Activated naive CD4-positive, alpha-beta T cell treated with Interleukin-2 at 50 U/mL for 16 hours (primary cell): ENCODE results near the gene SYTL3.
"Not testable (repeated sequence)": the region's sequence is repeated elsewhere in the genome, so short reads cannot be mapped to it uniquely, and the experiment has no call there.

Source experiments
- DNase-seq: peaks from one replicate; pipeline ENCODE4 v3.0.0-alpha.2; 2020

The SYTL3 gene, protein sequence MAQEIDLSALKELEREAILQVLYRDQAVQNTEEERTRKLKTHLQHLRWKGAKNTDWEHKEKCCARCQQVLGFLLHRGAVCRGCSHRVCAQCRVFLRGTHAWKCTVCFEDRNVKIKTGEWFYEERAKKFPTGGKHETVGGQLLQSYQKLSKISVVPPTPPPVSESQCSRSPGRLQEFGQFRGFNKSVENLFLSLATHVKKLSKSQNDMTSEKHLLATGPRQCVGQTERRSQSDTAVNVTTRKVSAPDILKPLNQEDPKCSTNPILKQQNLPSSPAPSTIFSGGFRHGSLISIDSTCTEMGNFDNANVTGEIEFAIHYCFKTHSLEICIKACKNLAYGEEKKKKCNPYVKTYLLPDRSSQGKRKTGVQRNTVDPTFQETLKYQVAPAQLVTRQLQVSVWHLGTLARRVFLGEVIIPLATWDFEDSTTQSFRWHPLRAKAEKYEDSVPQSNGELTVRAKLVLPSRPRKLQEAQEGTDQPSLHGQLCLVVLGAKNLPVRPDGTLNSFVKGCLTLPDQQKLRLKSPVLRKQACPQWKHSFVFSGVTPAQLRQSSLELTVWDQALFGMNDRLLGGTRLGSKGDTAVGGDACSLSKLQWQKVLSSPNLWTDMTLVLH

DNA sequence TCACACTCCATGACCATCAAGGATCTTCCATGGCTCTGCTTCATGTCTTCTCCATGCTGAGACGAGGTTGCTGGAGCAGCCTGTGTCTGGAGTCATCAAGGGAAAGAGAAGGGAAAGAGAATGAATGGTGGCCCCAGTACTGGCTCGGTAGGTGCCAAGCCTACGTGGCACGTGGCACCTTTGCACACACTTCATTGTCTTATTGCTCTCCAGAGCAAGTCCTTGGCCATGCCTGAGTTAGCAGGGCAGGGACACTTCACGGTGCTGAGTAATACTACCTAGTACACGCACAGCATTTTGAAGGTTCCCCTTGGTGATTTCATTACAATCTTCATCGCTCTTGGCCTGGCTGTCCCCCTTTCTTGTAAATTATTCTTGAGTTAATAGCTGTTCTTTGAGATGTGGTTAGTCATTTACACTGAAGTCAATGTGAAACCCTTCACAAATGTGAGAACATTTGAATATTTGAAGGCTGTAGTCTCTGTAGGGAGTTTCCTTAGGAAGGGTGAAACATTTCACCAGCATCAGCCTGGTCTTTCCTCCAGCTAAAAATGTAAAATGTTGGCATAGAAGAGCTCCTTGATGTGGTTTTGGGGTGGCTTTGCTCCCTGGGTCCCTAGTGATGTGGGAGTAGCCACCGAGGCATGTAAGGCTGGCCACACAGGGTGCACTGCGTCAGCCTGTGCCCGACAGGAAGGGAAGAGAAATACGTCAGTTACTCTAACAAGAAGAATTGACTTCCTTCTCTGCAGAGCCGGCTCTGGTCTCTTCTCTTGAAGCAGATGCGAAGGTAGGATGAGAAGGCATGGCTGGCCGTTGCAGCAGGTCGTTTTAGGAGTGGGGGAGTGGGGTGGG is at the start of gene SYTL3:
SYTL3 (plus strand) TSS at position 766 of the 855 bp plus-strand sequence. CDS start 13,215 bp downstream, outside the sequence.
- peak; percentile 85 for DNase-seq

GRCh38 chr6:158603261-158604047 is 46.4 kb upstream of the SYTL3 start:
- DNase-seq, result no peak

DNA sequence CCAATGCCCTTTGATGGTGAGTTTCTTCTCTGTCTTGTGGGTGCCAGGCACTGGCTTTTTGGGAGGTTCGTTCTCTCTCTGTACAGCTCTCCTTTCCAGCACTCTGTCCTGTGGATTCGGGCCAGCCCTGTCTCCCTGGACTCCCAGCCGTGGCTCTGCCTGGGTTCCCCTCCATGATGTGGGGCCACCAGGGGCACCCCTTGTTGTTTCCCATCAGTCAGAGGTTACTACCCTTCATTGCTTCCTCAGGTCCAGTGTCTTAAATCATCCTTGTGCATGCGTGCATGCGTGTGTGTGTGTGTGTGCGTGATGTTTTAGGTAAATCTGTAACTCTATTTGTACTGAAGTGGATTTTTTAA is 45.8 kb upstream of the SYTL3 start:
- DNase-seq, result no peak

- DNase-seq, result peak; percentile 59
These were observed 44.5 kb upstream of the SYTL3 start for GRCh38 chr6:158605266-158605878.

GRCh38 chr6:158606011-158606410 is 43.8 kb upstream of the SYTL3 start:
- not testable (repeated sequence) for DNase-seq

DNA sequence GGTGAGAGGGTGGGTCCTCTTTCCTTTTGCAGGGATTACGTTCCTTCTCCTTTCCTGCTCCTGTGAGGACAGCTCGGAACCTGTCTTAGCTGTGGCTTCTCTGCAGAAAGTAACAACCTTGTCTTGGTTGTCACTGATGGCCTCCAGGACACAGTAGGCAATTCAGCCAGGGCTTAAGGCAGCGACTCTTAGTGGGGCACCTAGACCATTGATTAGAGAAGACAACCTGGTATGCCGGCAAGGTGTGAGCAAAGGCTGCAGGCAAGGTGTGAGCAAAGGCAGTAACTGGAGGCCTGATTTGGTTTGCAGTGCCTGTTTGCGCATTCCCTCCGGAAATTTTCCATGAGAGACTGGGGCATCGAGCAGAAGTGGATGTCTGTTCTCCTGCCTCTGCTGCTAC is 42.9 kb upstream of the SYTL3 start:
- DNase-seq, result no peak

- no peak for DNase-seq
These were observed 42.3 kb upstream of the SYTL3 start for GRCh38 chr6:158607411-158608170.

DNA sequence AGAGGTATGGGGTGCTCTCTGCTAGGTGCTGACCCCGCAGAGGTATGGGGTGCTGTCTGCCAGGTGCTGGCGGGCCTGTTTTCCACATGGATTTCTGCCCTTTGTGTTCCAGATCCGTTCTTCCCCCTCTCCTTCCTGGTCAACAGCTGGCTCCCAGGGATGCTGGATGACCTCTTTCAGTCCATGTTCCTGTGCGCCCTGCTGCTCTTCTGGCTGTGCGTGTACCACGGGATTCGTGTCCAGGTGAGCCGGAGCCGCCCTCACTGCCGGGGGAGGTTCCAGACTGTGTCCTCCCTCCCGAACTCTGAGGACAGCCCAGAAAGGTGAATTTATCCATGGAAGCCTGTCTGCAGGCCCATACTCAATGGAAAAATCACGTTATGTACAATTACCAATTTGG is 41.6 kb upstream of the SYTL3 start:
- DNase-seq, result no peak

DNA sequence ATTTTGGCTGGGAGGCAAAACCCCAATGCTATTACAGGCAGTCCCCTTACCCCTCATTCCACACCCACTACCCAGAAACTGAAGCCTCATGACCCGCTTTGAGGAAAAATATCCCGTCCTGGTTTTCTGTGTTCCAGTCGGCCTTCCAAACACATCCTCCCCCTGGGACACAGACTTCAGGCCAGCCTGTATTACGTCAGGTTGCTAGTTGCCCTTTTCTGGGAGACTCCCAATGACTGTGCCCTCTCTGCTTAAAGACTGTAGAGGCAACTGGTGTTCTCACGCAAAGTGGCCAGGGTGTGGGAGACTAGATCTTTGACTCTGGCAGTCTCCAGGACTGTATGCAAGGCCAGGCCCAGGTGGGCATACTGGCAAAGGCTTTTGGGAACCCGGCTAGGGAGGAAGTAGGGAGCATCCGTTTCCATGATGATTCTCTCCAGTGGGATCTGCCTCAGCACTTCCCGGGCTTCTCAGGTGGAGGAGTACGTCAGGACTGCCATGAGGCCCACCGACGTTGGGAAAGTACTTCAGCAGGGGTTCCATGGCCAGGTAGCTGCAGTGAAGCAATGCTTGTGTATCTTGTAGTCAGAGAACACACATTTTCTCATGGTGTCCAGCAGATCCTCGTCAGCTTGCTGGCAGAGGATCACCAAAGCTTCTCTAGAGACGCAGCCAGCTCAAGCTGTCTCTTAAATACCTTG is 40.2 kb upstream of the SYTL3 start:
- DNase-seq, result no peak

DNA sequence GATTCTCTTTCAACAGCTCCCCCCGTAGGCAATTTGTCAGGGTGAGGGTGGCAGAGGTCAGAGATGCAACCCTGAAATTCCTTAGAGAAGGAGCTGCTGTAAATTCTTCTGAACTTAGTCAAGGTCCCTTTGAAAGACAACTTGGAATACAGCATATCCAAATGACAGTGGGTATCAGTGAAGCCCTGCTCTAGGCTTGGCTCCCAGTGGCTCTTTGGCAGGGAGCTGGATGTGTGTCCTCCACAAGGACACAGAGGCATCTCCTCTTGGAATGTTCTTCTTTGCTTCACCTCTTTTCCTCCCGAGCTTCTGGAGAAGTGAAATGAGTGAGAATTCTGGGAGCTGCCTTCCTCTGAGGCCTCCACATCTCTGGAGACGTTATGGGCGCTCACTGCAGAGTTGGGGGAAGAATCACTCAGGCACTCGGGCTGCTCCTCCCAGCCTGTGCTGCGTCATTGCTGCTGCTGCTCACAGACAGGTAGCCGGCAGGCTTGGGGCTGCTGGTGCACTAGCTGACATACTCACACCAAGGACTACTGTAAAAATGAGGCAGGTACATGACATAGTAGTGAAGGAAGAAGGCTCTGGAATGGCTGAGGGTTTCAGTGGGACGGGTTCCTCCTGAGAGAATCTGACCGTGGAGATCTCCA is 39.4 kb upstream of the SYTL3 start:
- no peak for DNase-seq

GRCh38 chr6:158611039-158611438 is 38.8 kb upstream of the SYTL3 start:
- DNase-seq, result no peak

- DNase-seq, result no peak
These were observed 38.1 kb upstream of the SYTL3 start for GRCh38 chr6:158611541-158612370.

DNA sequence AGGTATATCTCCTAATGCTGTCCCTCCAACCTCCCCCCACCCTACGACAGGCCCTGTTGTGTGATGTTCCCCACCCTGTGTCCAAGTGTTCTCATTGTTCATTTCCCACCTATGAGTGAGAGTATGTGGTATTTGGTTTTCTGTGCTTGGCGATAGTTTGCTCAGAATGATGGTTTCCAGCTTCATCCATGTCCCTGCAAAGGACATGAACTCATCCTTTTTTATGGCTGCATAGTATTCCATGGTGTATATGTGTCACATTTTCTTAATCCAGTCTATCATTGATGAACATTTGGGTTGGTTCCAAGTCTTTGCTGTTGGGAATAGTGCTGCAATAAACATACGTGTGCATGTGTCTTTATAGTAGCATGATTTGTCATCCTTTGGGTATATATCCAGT is 35.2 kb upstream of the SYTL3 start:
- not testable (repeated sequence) for DNase-seq

DNA sequence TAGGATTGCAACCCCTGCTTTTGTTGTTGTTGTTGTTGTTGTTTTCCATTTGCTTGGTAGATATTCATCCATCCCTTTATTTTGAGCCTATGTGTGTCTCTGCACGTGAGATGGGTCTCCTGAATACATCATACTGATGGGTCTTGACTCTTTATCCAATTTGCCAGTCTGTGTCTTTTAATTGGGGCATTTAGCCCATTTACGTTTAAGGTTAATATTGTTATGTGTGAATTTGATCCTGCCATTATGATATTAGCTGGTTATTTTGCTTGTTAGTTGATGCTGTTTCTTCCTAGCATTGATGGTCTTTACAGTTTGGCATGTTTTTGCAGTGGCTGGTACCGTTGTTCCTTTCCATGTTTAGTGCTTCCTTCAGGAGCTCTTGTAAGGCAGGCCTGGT is 31.6 kb upstream of the SYTL3 start:
- not testable (repeated sequence) for DNase-seq

DNA sequence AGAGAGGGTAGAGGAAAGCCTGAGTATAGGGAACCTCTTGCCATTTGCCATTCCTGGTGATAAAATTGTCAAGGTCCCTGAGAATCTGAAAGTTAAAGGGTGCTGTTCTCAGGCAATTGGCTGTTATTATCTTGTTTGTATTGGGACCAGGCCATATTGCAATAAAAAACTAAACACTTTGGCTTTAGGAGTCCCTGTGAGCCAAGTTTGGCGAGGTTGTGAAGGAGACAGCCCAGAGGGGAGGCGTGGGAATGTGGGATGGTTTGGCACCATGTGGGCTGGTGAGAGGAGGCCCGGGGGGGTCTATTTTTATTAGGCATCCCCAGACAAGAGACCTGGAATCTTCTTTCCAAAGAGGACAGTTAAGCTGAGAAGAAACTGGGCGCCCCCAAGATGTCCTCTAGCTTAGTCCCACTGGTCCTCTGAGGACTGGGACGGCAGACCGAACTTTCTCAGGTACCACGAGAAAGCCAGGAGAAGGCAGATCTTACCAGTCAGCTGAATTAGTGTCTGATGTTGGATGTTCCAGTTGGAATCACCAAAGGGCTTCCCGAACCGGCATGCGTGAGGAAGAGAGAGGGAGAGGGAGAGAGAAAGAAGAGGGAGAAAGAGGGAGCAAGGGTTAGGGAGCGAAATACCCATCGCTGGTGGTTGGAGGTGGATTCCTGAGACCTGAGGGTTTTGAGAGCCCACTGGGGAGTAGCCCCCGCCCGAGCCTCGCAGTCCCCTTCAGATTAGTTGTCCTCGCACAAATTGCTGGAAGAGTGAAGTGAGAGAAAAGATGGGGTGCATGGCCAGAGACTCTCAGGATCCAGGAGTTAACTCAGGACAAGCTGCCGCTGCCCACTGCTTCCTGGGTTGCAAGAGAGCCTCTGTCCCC is 29.7 kb upstream of the SYTL3 start:
- DNase-seq, result no peak

DNA sequence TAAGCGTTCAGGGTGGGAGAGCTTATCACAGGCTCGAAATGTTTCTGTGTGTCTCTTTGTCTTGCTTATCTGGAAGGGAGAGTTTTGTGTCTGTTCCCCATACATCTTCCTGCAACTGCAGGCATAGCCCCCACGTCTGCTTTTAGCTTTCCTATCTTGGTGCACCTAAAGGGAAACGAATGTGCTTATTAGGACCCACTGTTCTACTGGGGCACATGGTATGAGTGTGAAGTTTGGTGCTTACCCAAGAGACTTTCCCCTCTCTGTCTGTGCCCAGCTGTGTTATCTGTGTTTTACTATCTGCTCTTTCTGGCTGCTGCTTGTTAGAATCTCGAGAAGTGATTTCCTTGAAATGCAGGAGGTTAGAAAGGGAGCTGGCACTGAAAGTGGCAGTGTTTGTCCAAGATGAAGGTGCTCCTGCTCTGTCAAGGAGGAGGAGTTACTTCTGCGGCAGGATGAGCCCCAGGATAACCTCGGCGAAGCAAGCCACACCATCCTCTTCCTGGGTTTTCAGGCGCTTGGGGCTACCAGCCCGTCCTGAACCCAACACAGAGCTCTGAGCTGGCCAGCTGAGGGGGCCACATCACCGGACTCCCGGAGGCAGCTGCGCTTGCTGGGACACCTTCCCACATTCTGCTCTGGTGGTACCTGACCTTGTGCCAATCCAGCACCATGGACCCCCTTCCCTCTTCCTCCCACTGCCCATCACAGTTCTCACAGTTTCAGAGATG is 28.7 kb upstream of the SYTL3 start:
- DNase-seq, result no peak

- no peak for DNase-seq
These were observed 27.9 kb upstream of the SYTL3 start for GRCh38 chr6:158621694-158622544.
